ENCODE data around the gene NEDD8. TPM values are rescaled to one million over a fixed set of nuclear protein-coding genes. Genes with fewer than 3 reads are reported as not detected.

NEDD8 gene
- total RNA-seq, 1 experiment from 2014 or later, result 192 TPM

DNA sequence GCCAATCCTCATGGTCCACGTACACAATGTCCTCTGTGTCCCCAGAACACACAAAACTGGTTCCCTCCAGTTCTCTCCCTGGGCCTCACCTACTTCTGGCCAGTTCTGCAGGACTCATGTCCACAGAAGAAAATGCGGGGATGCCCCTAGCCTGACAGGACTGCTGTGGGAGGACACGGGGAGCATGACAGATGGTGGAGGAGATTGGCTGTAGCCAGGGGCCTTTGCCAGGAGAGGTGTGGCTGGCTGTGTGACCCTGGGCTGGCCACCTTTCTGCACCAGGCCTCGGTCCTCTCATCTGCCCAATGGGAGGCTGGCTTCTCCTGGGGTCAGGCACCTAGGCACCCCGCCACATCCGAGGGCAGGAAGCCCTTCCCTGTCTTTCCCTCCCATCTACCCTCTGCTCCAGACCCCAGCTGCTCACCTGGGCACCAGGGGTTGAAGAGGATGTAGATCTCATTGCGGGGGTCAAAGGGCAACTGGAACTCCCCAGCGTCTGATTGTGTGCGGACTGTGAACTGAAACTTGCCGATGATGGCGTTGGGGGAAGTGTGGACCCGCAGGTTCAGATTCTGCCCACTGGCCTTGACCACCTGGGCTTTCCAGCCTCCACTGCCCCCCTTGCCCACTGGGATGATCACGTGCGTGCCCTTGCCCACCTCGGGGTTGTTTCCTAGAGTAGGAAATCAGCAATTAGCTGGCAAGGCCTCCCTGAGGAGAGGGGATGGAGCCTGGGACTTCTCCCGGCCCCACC lies 28.0 kb upstream of the NEDD8 start:
- Mint-ChIP-seq H3K4me1 (ENCODE audit: low read depth, unreplicated experiment) (no peaks in the 10 kb centered on the region), H3K27me3 (ENCODE audit: unreplicated experiment) (no peaks in the 10 kb centered on the region), H3K36me3 (ENCODE audit: insufficient read depth, unreplicated experiment) (no peaks in the 10 kb centered on the region), H3K27ac (ENCODE audit: unreplicated experiment) (no peak overlapping the region), H3K4me3 (ENCODE audit: low read depth, unreplicated experiment) (no peak overlapping the region), H3K9me3 (ENCODE audit: low read depth, unreplicated experiment) (no peaks in the 10 kb centered on the region)
- CTCF ChIA-PET, result no interaction called here
- intact Hi-C loops (cut with micrococcal nuclease; ENCODE audit: unreplicated experiment), result no loop called here
- no TSS peak for BruUV-seq (replicated peaks)
- no peak for TF ChIP-seq CTCF (IDR thresholded peaks at IDR 0.05; ENCODE audit: unreplicated experiment)
- DNase-seq, result no peak

GRCh38 chr14:24259282-24260025 lies 27.3 kb upstream of the NEDD8 start:
- H3K9me3 Mint-ChIP-seq (ENCODE audit: low read depth, unreplicated experiment), result no peaks in the 10 kb centered on the region
- BruUV-seq (replicated peaks), result no TSS peak
- TF ChIP-seq CTCF (IDR thresholded peaks at IDR 0.05; ENCODE audit: unreplicated experiment), result no peak
- intact Hi-C loops (cut with micrococcal nuclease; ENCODE audit: unreplicated experiment), result no loop called here
- no peaks in the 10 kb centered on the region for H3K4me1 Mint-ChIP-seq (ENCODE audit: low read depth, unreplicated experiment)
- H3K36me3 Mint-ChIP-seq (ENCODE audit: insufficient read depth, unreplicated experiment), result no peaks in the 10 kb centered on the region
- CTCF ChIA-PET, result no interaction called here
- no peak overlapping the region for H3K27ac Mint-ChIP-seq (ENCODE audit: unreplicated experiment)
- no peaks in the 10 kb centered on the region for H3K27me3 Mint-ChIP-seq (ENCODE audit: unreplicated experiment)
- H3K4me3 Mint-ChIP-seq (ENCODE audit: low read depth, unreplicated experiment), result no peak overlapping the region
- DNase-seq, result peak; percentile 37

DNA sequence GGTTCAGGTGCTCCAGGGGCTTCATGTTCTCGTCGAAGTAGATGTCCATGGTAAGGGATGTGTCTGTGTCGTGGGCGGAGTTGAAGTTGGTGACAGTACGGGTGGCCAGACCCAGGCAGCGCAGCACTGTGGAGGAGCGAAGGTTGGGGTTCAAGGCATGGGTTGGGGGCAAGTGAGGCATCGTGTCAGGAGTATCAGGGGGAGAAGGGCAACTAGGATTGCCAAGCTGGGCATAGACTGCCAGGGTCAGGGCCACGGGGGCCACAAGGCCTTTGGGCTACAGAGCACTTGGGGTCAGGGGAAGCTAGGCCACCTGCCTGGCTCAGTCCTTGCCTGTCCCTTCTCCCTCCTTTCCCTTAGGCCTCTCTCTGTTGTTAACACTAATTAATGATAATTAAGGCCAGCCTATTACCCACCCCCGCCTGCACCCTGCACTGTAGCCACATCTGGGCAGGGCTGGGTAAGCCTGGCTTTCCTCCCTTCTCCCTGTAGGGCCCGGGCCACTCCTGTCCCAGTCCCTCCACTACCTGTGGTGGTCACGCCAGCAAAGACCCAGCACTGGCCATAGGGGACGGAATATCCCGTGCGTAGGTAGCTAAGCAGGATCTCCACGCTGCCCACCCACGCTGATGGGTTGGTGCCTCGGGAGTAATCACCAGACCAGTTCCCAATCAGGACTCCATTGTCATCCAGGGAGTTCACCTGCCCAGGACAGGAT lies 26.5 kb upstream of the NEDD8 start:
- BruUV-seq (replicated peaks), result no TSS peak
- intact Hi-C loops (cut with micrococcal nuclease; ENCODE audit: unreplicated experiment), result no loop called here
- Mint-ChIP-seq H3K4me3 (ENCODE audit: low read depth, unreplicated experiment) (no peak overlapping the region), H3K36me3 (ENCODE audit: insufficient read depth, unreplicated experiment) (no peaks in the 10 kb centered on the region), H3K27me3 (ENCODE audit: unreplicated experiment) (no peaks in the 10 kb centered on the region), H3K9me3 (ENCODE audit: low read depth, unreplicated experiment) (no peaks in the 10 kb centered on the region), H3K27ac (ENCODE audit: unreplicated experiment) (no peak overlapping the region), H3K4me1 (ENCODE audit: low read depth, unreplicated experiment) (no peaks in the 10 kb centered on the region)
- no peak for TF ChIP-seq CTCF (IDR thresholded peaks at IDR 0.05; ENCODE audit: unreplicated experiment)
- DNase-seq, result no peak
- CTCF ChIA-PET, result no interaction called here

DNA sequence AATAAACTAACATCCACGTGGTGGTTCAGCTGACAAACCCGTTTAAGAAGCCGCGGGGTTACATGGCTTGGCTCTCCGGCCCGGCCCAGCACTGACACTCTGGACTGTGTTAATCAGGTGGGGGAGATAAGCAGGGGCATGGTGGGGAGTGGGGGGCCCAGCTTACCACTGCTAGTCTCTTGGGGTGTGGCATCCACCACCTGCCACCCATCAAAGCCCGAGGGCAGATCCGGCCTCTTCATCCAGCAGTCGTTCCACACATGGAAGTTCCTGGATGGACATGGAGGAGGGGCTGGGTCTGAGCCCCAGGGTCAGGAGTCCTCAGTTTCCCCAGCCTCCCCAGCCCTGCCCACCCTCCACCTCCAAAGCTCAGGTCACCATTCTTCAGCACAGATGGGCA lies 26.0 kb upstream of the NEDD8 start:
- H3K36me3 Mint-ChIP-seq (ENCODE audit: insufficient read depth, unreplicated experiment), result no peaks in the 10 kb centered on the region
- BruUV-seq (replicated peaks), result no TSS peak
- DNase-seq, result no peak
- no peak overlapping the region for H3K4me3 Mint-ChIP-seq (ENCODE audit: low read depth, unreplicated experiment)
- CTCF ChIA-PET, result no interaction called here
- no peaks in the 10 kb centered on the region for H3K27me3 Mint-ChIP-seq (ENCODE audit: unreplicated experiment)
- intact Hi-C loops (cut with micrococcal nuclease; ENCODE audit: unreplicated experiment), result no loop called here
- TF ChIP-seq CTCF (IDR thresholded peaks at IDR 0.05; ENCODE audit: unreplicated experiment), result no peak
- H3K4me1 Mint-ChIP-seq (ENCODE audit: low read depth, unreplicated experiment), result no peaks in the 10 kb centered on the region
- no peaks in the 10 kb centered on the region for H3K9me3 Mint-ChIP-seq (ENCODE audit: low read depth, unreplicated experiment)
- no peak overlapping the region for H3K27ac Mint-ChIP-seq (ENCODE audit: unreplicated experiment)

All from Calu3 (cell line).